Loucy (cell line): ENCODE results near the gene NAV2.

Source experiments
- H2AFZ ChIP-seq: fragments of 200-600 bp; sonication (generic); 2 replicates; pipeline ENCODE4 v1.6.0; 2016; ENCODE audit warnings: antibody characterized with exemption, mild to moderate bottlenecking, low read length, moderate library complexity
- H3F3A ChIP-seq: fragments of 200-600 bp; 2 replicates; pipeline ENCODE4 v1.6.0; 2016; ENCODE audit warnings: antibody characterized with exemption, low read depth, mild to moderate bottlenecking
- H3K27me3 ChIP-seq: fragments of 200-600 bp; sonication (generic); 2 replicates; pipeline ENCODE4 v1.6.1; 2014; ENCODE audit warnings: low read length, mild to moderate bottlenecking; ENCODE audit not compliant: insufficient read depth, poor library complexity, severe bottlenecking
- H3K36me3 ChIP-seq: fragments of 200-600 bp; sonication (generic); 2 replicates; pipeline ENCODE4 v1.6.1; 2016; ENCODE audit warnings: low read length; ENCODE audit not compliant: insufficient read depth
- H3K4me1 ChIP-seq: fragments of 200-600 bp; sonication (generic); 2 replicates; pipeline ENCODE4 v1.5.1; 2014; ENCODE audit warnings: low read length, mild to moderate bottlenecking; ENCODE audit not compliant: insufficient read depth, poor library complexity, severe bottlenecking
- H3K4me2 ChIP-seq: fragments of 200-600 bp; sonication (generic); 2 replicates; pipeline ENCODE4 v1.6.0; 2014; ENCODE audit warnings: antibody characterized with exemption, low read length, low read depth, mild to moderate bottlenecking; ENCODE audit not compliant: poor library complexity, severe bottlenecking
- H3K4me3 ChIP-seq: fragments of 200-600 bp; sonication (generic); 2 replicates; pipeline ENCODE4 v1.5.1; 2014; ENCODE audit warnings: low read length, mild to moderate bottlenecking, mixed read lengths; ENCODE audit not compliant: poor library complexity, severe bottlenecking
- H3K79me2 ChIP-seq: fragments of 200-600 bp; sonication (generic); 2 replicates; pipeline ENCODE4 v1.6.1; 2014; ENCODE audit warnings: low read length; ENCODE audit not compliant: insufficient read depth
- H3K9ac ChIP-seq: fragments of 200-600 bp; sonication (generic); 2 replicates; pipeline ENCODE4 v1.6.0; 2014; ENCODE audit warnings: mild to moderate bottlenecking, low read depth, low read length, moderate library complexity; ENCODE audit not compliant: poor library complexity, severe bottlenecking
- H3K9me2 ChIP-seq: fragments of 200-600 bp; sonication (generic); replicated peaks from 2 replicates; pipeline ENCODE4 v1.6.1; 2016; ENCODE audit warnings: low read depth, low read length, mixed read lengths
- H3K9me3 ChIP-seq: fragments of 200-600 bp; sonication (generic); 2 replicates; pipeline ENCODE4 v1.6.1; 2014; ENCODE audit warnings: mild to moderate bottlenecking, antibody characterized with exemption, low read length, low read depth; ENCODE audit not compliant: insufficient read depth
- H4K20me1 ChIP-seq: fragments of 200-600 bp; sonication (generic); 2 replicates; pipeline ENCODE4 v1.6.0; 2014; ENCODE audit warnings: antibody characterized with exemption, low read length, mild to moderate bottlenecking; ENCODE audit not compliant: insufficient read depth, poor library complexity, severe bottlenecking
- EZH2phosphoT487 ChIP-seq: fragments of 200-600 bp; IDR thresholded peaks from 2 replicates; pipeline ENCODE4 v1.6.1; 2018; ENCODE audit warnings: antibody characterized with exemption, mild to moderate bottlenecking, moderate library complexity, borderline replicate concordance
- TF ChIP-seq, protein P1 (sequence below): fragments of 200-600 bp; sonication (generic); conservative IDR thresholded peaks from 2 replicates; pipeline ENCODE4 v1.5.1; 2014; ENCODE audit warnings: mild to moderate bottlenecking, antibody characterized with exemption, low read length

Gene NAV2

DNA sequence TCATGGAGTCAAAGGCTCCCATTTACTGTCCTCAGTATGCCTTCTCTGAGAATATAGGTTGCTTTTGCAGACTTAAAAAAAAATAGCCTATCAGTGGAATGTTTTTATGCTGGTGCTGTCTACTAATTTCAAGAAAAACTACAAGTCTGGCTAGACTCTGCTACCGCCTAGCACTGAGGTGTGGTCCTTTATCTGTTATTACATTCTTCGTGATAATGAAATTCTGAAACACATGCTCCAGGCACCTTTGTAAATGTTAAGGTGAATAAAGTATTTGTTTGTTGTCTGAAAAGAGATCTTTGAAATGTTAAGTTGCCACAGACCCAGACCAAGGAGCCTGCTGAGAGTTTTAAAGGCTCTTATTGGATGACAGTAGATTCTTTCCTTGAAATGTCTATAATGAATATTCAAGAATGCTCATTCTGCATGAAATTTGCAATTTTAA, 352.3 kb downstream of the NAV2 start:
- Histone ChIP-seq H3F3A (no peaks in the 10 kb centered on the region), H3K9ac (no peak overlapping the region), H3K9me3 (no peaks in the 10 kb centered on the region), H3K27me3 (no peaks in the 10 kb centered on the region), H2AFZ (no peak overlapping the region), H3K79me2 (no peaks in the 10 kb centered on the region), H3K4me2 (no peak overlapping the region), H3K36me3 (no peaks in the 10 kb centered on the region), H3K4me3 (no peak overlapping the region), H3K9me2 (no peaks in the 10 kb centered on the region), H4K20me1 (no peaks in the 10 kb centered on the region), H3K4me1 (no peaks in the 10 kb centered on the region)
- TF ChIP-seq, protein P1, sequence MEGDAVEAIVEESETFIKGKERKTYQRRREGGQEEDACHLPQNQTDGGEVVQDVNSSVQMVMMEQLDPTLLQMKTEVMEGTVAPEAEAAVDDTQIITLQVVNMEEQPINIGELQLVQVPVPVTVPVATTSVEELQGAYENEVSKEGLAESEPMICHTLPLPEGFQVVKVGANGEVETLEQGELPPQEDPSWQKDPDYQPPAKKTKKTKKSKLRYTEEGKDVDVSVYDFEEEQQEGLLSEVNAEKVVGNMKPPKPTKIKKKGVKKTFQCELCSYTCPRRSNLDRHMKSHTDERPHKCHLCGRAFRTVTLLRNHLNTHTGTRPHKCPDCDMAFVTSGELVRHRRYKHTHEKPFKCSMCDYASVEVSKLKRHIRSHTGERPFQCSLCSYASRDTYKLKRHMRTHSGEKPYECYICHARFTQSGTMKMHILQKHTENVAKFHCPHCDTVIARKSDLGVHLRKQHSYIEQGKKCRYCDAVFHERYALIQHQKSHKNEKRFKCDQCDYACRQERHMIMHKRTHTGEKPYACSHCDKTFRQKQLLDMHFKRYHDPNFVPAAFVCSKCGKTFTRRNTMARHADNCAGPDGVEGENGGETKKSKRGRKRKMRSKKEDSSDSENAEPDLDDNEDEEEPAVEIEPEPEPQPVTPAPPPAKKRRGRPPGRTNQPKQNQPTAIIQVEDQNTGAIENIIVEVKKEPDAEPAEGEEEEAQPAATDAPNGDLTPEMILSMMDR, result no peak
- TF ChIP-seq EZH2phosphoT487, result no peak

DNA sequence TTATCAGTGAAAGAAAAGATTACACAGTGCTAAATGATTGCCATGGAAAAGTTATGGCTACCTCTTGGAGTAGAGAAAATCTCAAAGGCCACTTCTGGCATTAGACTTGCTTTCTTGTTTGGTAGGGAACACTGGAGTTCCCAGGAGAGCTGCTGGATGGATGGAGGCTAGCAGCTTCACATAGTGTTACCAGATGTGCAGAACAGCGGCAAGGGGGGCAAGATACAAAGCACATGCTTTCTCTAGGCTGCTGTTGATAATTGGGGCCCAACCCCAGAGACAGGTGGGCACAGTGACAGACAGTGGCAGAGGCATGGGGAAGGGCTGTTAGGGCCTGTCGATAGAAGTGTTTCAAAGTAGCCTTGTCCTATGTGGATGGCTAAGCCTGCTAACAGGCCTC, 352.8 kb downstream of the NAV2 start:
- Histone ChIP-seq H3K79me2 (no peaks in the 10 kb centered on the region), H3K36me3 (no peaks in the 10 kb centered on the region)

DNA sequence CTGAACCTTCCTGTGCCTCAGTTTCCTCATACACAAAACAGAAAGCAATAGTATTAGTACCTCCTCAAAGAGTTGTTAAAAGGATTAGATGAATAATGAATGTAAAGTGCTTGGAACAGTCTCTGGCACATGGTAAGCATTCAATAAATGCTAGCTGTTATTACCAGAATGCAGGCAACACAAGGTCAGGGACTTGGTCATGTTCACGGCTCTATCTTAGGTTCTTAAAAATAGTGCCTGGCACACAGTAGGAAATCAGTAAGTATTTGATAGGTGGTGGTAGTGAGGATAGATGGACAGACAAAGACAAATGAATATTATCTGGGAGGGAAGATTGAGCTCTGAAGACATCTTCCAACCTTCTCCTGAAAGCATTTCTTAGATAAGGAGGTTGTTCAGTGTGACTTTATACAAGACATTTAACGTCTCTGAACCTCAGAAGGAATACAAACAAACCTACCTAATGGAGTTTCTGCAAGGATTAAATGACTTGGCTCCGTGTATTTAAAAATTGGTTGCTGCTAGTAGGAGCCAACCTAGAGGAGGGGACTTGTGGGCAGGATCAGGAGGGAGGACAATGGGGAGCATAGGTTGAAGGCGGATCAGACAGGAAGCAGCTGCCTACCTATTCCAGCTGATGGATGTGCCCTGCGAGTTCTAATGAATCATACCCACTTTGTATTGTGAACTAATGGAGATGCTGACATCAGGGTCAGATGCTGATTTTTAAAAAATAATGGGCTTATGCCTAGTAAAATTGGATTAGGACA, 353.6 kb downstream of the NAV2 start:
- no peak overlapping the region for H3K4me3 ChIP-seq
- H3K27me3 ChIP-seq, result no peaks in the 10 kb centered on the region
- H3K36me3 ChIP-seq, result no peaks in the 10 kb centered on the region
- H3K79me2 ChIP-seq, result no peaks in the 10 kb centered on the region
- no peaks in the 10 kb centered on the region for H3F3A ChIP-seq
- no peak overlapping the region for H3K4me2 ChIP-seq
- no peak overlapping the region for H2AFZ ChIP-seq
- no peaks in the 10 kb centered on the region for H4K20me1 ChIP-seq
- H3K4me1 ChIP-seq, result no peaks in the 10 kb centered on the region
- TF ChIP-seq, protein P1, result no peak
- TF ChIP-seq EZH2phosphoT487, result no peak
- no peaks in the 10 kb centered on the region for H3K9me3 ChIP-seq
- H3K9ac ChIP-seq, result no peak overlapping the region
- no peaks in the 10 kb centered on the region for H3K9me2 ChIP-seq

More for the DNA sequence above, 352.8 kb downstream of the NAV2 start:
- Histone ChIP-seq H3K9me3 (no peaks in the 10 kb centered on the region), H3F3A (no peaks in the 10 kb centered on the region), H3K27me3 (no peaks in the 10 kb centered on the region), H3K9me2 (no peaks in the 10 kb centered on the region), H3K9ac (no peak overlapping the region), H3K4me3 (no peak overlapping the region), H3K4me1 (no peaks in the 10 kb centered on the region), H4K20me1 (no peaks in the 10 kb centered on the region), H2AFZ (no peak overlapping the region), H3K4me2 (no peak overlapping the region)
- TF ChIP-seq EZH2phosphoT487, result no peak
- TF ChIP-seq, protein P1, result no peak
